Muscle layer of duodenum (tissue), 2 donors: ENCODE measurements around the gene KIAA1217.

Experiments used
- H3K27ac ChIP-seq: one replicate; pipeline ENCODE4 v1.7.0; 2013; ENCODE audit warnings: mild to moderate bottlenecking, low read length
- H3K27me3 ChIP-seq: one replicate; pipeline ENCODE4 v1.7.0; 2013; ENCODE audit warnings: low read depth, mild to moderate bottlenecking, control low read depth, low read length
- H3K36me3 ChIP-seq, 2 donors: one replicate each; pipeline ENCODE4 v1.7.0; 2013; ENCODE audit warnings: low read length in 2 of 2, control low read depth in 1 of 2, mild to moderate bottlenecking in 1 of 2; ENCODE audit not compliant: insufficient read depth in 2 of 2, control insufficient read depth in 1 of 2
- H3K4me1 ChIP-seq, 2 donors: one replicate each; pipeline ENCODE4 v1.7.0; 2013; ENCODE audit warnings: low read length in 2 of 2, mild to moderate bottlenecking in 2 of 2, control low read depth in 1 of 2, moderate library complexity in 1 of 2; ENCODE audit not compliant: insufficient read depth in 2 of 2, control insufficient read depth in 1 of 2
- H3K4me3 ChIP-seq, 2 donors: one replicate each; pipeline ENCODE4 v1.7.0; 2013; ENCODE audit warnings: low read length in 2 of 2, low read depth in 1 of 2, mild to moderate bottlenecking in 1 of 2
- H3K9me3 ChIP-seq, 2 donors: one replicate each; pipeline ENCODE4 v1.7.0; 2013; ENCODE audit warnings: low read length in 2 of 2, control low read depth in 1 of 2, mild to moderate bottlenecking in 1 of 2; ENCODE audit not compliant: control insufficient read depth in 1 of 2
- donor health status: healthy.

Gene KIAA1217

DNA sequence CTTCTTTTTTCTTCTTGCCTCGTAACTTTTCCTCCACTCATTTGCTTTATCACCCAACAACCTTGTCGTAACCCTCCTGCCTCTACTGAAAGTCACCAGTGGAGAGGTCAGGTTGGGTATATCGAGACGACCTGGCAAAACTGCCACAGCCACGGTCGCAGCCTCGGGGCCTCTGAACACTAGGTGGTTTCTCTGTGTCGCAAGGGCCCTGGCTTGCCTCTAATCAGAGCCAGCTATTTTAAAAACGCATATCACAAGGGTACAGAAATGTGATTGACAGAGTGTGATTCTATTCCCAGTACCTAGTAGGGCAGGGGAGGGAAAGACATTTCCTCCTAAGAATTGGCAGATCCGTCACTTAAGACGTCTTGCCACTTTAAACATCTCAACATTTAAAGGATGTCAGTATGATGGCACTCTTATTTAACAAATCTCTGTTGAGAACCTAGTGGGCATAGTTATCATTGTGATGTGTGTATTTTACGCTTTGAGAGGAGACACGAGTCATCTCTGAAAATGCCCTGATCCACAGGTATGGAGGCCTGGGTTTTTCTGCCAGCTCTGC is 317.2 kb downstream of the KIAA1217 start:
- H3K27ac ChIP-seq: no peak overlapping the region
- H3K27me3 ChIP-seq: no peaks in the 10 kb centered on the region
- H3K36me3 ChIP-seq: peaks cover 20 to 34% of the 10 kb centered on the region in 2 donors

DNA sequence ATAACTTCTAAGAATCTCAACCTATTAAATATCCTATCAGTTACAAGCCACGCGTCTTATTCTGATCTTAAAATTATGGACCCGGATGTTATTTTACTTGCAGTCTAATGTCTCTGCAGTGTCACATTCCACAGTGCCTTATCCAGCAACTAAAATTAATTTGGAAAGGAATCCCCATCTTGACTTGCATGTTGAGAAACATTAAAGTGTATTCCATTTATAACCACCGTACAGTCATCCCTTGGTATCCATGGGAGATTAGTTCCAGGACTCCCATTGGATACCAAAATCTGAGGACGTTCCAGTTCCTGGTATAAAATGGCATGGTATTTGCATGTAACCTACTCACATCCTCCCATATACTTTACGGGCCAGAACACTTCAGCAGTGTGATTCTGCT is 320.0 kb downstream of the KIAA1217 start:
- no peaks in the 10 kb centered on the region for H3K9me3 ChIP-seq
- no peak overlapping the region for H3K4me3 ChIP-seq
- H3K4me1 ChIP-seq: no peaks in the 10 kb centered on the region
- H3K27me3 ChIP-seq: no peaks in the 10 kb centered on the region
- H3K27ac ChIP-seq: no peak overlapping the region
- peaks cover 22 to 48% of the 10 kb centered on the region in 2 donors for H3K36me3 ChIP-seq

More for the DNA sequence above, 317.2 kb downstream of the KIAA1217 start:
- Histone ChIP-seq H3K4me3 (no peak overlapping the region), H3K4me1 (no peaks in the 10 kb centered on the region), H3K9me3 (no peaks in the 10 kb centered on the region)

DNA sequence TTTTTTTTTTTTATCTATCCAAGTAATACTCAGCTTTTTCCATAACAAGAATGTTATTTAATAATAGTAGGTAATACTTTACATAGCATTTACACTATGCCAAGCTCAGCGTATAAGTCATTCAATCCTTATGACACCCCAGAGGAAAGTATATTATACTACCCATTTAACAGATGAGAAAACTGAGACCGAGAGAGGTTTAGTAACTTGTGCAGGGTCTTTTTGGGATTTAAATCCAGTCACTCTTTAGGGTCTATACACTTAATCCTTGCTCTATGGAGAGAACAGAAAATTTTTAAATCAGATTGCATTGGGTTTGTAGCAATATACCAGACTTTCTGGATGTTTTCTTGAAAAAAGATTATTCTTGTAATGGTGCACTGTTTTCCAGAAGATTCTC is 322.5 kb downstream of the KIAA1217 start:
- Histone ChIP-seq H3K27ac (no peak overlapping the region), H3K36me3 (peaks cover 12 to 36% of the 10 kb centered on the region in 2 donors), H3K4me1 (no peaks in the 10 kb centered on the region), H3K9me3 (no peaks in the 10 kb centered on the region), H3K4me3 (no peak overlapping the region), H3K27me3 (no peaks in the 10 kb centered on the region)

DNA sequence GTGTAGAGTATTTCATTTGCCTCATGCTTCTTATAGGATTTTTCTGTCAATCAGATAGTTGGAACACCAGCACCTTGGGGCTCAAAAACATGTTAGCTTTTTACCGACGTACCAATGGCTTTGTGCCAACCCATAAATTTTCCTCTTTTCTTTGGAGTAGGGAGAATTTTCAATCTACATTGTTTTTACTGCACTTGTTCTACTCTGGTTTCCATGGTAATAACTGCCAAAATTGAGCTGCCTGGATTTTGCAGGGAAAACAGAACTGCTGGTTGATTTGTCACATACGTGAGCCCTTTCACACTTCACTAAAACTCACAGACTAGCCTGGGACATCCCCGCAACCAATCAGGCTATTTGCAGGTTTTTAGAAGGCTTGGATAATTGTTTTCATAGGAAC is 325.0 kb downstream of the KIAA1217 start:
- Histone ChIP-seq H3K27ac (no peak overlapping the region), H3K9me3 (no peaks in the 10 kb centered on the region), H3K36me3 (peaks cover 20 to 46% of the 10 kb centered on the region in 2 donors), H3K27me3 (no peaks in the 10 kb centered on the region), H3K4me1 (no peaks in the 10 kb centered on the region), H3K4me3 (no peak overlapping the region)

DNA sequence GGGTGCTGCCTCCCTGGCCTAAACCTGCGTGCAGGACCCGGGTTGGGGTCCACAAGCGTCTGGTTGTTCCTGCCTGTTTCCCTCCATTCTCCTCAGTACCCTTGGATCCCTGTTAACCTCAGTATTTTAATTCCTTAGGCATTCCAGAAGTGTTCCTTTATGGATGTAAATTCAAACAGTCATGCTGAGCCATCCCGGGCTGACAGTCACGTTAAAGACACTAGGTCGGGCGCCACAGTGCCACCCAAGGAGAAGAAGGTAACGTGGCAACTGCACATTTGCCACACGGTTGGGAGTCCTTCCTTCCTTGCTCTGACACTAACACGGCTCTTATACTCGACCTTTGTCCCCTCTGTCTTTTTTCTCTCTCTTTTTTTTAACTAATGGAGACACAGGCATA is 327.7 kb downstream of the KIAA1217 start:
- Histone ChIP-seq H3K4me3 (no peak overlapping the region), H3K27me3 (no peaks in the 10 kb centered on the region), H3K4me1 (no peaks in the 10 kb centered on the region), H3K9me3 (no peaks in the 10 kb centered on the region), H3K36me3 (peaks cover 20 to 46% of the 10 kb centered on the region in 2 donors), H3K27ac (no peak overlapping the region)

DNA sequence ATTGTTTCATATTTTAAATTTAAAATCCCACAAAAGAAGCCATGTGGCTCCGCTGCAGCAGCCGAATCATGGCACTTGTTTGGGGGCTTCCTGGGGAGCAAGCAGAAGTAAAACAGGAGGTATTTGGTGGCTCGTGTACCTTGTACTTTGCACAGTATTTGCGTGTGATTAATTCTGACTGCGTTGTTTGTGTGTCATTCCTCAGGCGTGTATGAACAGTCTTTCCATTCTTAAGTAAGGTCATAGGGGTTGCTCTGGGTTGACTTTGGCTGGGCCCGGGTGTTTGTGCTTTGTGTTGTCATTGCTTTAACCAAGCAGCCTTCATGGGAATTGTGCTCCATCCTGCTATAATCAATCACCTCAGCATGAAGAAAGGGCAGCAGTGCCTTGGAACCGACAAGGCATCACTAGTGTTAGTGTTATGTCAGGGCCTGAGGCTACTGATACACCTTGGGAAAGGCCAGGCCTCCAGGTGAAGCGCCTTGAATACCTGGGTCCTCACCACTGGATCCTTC is 332.4 kb downstream of the KIAA1217 start:
- H3K27me3 ChIP-seq: no peaks in the 10 kb centered on the region
- H3K36me3 ChIP-seq: peaks cover 19 to 20% of the 10 kb centered on the region in 2 donors
- no peaks in the 10 kb centered on the region for H3K9me3 ChIP-seq
- H3K4me1 ChIP-seq: no peaks in the 10 kb centered on the region
- H3K27ac ChIP-seq: no peak overlapping the region
- H3K4me3 ChIP-seq: no peak overlapping the region

DNA sequence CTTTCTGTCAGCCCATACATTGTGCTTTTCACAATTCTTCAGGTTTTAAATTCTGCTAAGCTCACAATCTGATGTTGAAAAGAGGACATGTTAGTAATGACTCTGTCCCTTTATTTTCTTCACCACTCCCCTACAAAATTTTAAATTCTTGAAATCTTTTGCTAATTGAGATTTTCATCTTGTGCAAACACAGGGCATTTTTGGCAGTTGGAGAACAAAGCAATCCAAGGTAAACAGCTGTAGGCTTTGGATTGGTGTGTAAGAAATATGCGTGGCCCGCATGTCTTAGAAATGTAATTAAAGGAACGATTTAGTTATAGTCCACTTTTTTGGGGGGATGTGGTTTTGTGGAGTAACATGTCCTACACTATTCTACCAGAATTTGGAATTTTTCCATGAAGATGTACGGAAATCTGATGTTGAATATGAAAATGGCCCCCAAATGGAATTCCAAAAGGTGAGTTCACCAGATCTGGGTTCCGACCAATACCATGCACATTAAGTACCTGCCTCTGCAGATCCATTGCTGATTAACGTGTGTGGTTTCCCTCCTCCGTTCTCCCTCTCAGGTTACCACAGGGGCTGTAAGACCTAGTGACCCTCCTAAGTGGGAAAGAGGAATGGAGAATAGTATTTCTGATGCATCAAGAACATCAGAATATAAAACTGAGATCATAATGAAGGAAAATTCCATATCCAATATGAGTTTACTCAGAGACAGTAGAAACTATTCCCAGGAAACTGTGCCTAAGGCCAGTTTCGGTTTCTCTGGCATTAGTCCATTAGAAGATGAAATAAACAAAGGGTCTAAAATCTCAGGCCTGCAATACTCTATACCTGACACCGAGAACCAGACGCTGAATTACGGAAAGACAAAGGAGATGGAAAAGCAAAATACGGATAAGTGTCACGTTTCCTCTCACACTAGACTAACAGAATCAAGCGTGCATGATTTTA is 333.7 kb downstream of the KIAA1217 start:
- H3K27ac ChIP-seq: no peak overlapping the region
- H3K4me1 ChIP-seq: no peaks in the 10 kb centered on the region
- no peaks in the 10 kb centered on the region for H3K27me3 ChIP-seq
- H3K9me3 ChIP-seq: no peaks in the 10 kb centered on the region
- peaks cover 13 to 18% of the 10 kb centered on the region in 2 donors for H3K36me3 ChIP-seq
- H3K4me3 ChIP-seq: no peak overlapping the region

DNA sequence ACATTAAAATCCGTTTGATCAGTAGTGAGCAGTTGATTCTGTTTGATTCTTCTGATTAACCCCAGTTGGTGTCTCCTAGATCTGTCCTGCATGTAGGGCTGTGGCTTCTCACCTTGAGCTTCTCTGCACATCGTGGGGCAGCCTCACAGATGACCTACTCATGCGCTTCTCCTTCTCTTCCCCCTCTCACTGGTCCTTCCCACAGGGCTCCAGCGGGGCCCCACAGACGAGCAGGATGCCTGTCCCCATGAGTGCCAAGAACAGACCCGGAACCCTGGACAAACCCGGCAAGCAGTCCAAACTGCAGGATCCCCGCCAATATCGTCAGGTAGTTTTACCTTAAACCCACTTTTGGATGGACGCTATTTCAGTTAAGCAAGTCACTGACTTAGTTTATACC is 335.8 kb downstream of the KIAA1217 start:
- no peak overlapping the region for H3K27ac ChIP-seq
- no peaks in the 10 kb centered on the region for H3K4me1 ChIP-seq
- no peaks in the 10 kb centered on the region for H3K9me3 ChIP-seq
- no peak overlapping the region for H3K4me3 ChIP-seq
- no peaks in the 10 kb centered on the region for H3K27me3 ChIP-seq
- peaks cover 0 to 13% of the 10 kb centered on the region in 2 donors for H3K36me3 ChIP-seq

DNA sequence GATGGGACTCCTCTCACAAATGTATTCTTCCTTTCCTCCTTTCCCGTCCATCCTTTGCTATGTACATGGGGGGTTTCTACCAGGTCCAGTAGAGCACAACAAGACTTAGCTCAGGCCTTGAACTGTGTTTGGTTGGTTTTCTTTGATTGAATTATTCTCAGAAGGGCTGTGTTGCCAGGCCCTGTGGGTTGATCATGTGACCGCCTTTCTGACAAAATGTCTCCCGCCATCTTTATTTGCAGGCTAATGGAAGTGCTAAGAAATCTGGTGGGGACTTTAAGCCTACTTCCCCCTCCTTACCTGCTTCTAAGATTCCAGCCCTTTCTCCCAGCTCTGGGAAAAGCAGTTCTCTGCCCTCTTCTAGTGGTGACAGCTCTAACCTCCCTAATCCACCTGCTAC is 336.6 kb downstream of the KIAA1217 start:
- Histone ChIP-seq H3K27me3 (no peaks in the 10 kb centered on the region), H3K36me3 (peaks cover 0 to 13% of the 10 kb centered on the region in 2 donors), H3K27ac (no peak overlapping the region), H3K9me3 (no peaks in the 10 kb centered on the region), H3K4me1 (no peaks in the 10 kb centered on the region), H3K4me3 (no peak overlapping the region)

DNA sequence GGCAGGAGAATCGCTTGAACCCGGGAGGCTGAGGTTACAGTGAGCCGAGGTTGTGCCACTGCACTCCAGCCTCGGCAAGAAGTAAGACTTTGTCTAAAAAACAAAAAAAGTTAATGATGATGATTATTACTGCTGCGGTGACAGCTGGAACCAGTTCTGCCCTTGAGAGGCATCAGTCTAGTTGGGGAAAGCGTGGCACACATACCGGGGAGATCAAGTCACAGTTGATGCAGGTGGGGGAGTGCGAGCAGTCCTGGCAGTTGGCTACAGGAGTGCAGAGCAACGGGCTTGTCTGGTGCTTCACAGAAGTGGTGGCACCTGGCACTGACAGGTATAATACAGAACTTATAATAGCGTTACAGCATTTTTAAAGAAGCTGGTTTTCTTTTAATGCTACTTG is 341.7 kb downstream of the KIAA1217 start:
- Histone ChIP-seq H3K27me3 (no peaks in the 10 kb centered on the region), H3K27ac (no peak overlapping the region), H3K4me1 (no peaks in the 10 kb centered on the region), H3K36me3 (no peaks in the 10 kb centered on the region), H3K4me3 (no peak overlapping the region), H3K9me3 (no peaks in the 10 kb centered on the region)

DNA sequence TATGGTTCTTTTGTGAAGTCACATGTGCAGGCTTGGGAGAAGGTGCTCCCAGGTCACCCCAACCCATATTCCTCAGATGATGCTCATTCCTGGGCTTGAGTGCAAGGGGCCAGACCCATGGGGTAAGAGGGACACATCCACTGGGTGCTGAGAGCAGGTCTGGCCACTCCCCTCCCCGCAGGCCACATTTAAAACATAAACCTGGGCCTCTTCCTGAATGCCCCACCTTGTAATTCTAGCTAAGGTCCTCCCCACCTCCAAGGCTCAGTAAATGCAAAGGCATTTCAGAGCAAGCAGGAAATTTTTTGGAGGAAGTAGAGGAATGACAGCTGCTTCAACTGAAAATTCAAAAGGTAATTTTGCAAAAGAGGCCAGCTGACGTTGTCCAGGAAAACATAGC is 342.2 kb downstream of the KIAA1217 start:
- Histone ChIP-seq H3K4me3 (no peak overlapping the region), H3K27me3 (no peaks in the 10 kb centered on the region), H3K27ac (no peak overlapping the region)

More for the DNA sequence above, 342.2 kb downstream of the KIAA1217 start:
- no peaks in the 10 kb centered on the region for H3K4me1 ChIP-seq
- H3K36me3 ChIP-seq: no peaks in the 10 kb centered on the region
- H3K9me3 ChIP-seq: no peaks in the 10 kb centered on the region
